ENCODE results near the gene PLXNA4.

PLXNA4 gene

GRCh38 chr7:132109769-132110168, 466.5 kb downstream of the PLXNA4 start:
- Histone ChIP-seq H3K4me1 (ENCODE audit: insufficient read depth, low read length, severe bottlenecking) (no peaks in the 10 kb centered on the region), H2AFZ (ENCODE audit: low read length) (no peak overlapping the region), H3K9me3 (ENCODE audit: low read length) (no peaks in the 10 kb centered on the region), H3K4me2 (ENCODE audit: low read length) (no peak overlapping the region), H3F3A (ENCODE audit: insufficient read depth, low read length) (no peaks in the 10 kb centered on the region), H3K9ac (ENCODE audit: low read length) (no peak overlapping the region), H3K36me3 (ENCODE audit: insufficient read depth, low read length) (no peaks in the 10 kb centered on the region), H3K9me2 (ENCODE audit: low read depth, low read length) (no peaks in the 10 kb centered on the region), H3K27me3 (ENCODE audit: insufficient read depth, low read length) (no peaks in the 10 kb centered on the region; the same call in 1 of the 2 replicates), H4K20me1 (ENCODE audit: insufficient read depth, low read length) (no peaks in the 10 kb centered on the region), H3K4me3 (ENCODE audit: low read depth, low read length, poor library complexity, severe bottlenecking) (no peak overlapping the region), H3K79me2 (ENCODE audit: insufficient read depth, low read length) (no peaks in the 10 kb centered on the region), H3K27ac (ENCODE audit: low read depth, low read length, poor library complexity, severe bottlenecking) (no peak overlapping the region)
- TF ChIP-seq EZH2 (IDR thresholded peaks at IDR 0.05; ENCODE audit: borderline replicate concordance, low read length), result no peak
- TF ChIP-seq CTCF (IDR thresholded peaks at IDR 0.05; ENCODE audit: low read length), result no peak

- no peak for TF ChIP-seq CTCF (IDR thresholded peaks at IDR 0.05; ENCODE audit: low read length)
- TF ChIP-seq EZH2 (IDR thresholded peaks at IDR 0.05; ENCODE audit: borderline replicate concordance, low read length), result no peak
- no peaks in the 10 kb centered on the region for H3K9me2 ChIP-seq (ENCODE audit: low read depth, low read length)
- H3K79me2 ChIP-seq (ENCODE audit: insufficient read depth, low read length), result no peaks in the 10 kb centered on the region
- no peaks in the 10 kb centered on the region for H3K9me3 ChIP-seq (ENCODE audit: low read length)
- no peak overlapping the region for H3K4me2 ChIP-seq (ENCODE audit: low read length)
- H4K20me1 ChIP-seq (ENCODE audit: insufficient read depth, low read length), result no peaks in the 10 kb centered on the region
- no peaks in the 10 kb centered on the region for H3K36me3 ChIP-seq (ENCODE audit: insufficient read depth, low read length)
- H3K4me1 ChIP-seq (ENCODE audit: insufficient read depth, low read length, severe bottlenecking), result no peaks in the 10 kb centered on the region
- no peak overlapping the region for H3K27ac ChIP-seq (ENCODE audit: low read depth, low read length, poor library complexity, severe bottlenecking)
- no peaks in the 10 kb centered on the region; the same call in 1 of the 2 replicates for H3K27me3 ChIP-seq (ENCODE audit: insufficient read depth, low read length)
- no peak overlapping the region for H2AFZ ChIP-seq (ENCODE audit: low read length)
- H3F3A ChIP-seq (ENCODE audit: insufficient read depth, low read length), result no peaks in the 10 kb centered on the region
- no peak overlapping the region for H3K4me3 ChIP-seq (ENCODE audit: low read depth, low read length, poor library complexity, severe bottlenecking)
- H3K9ac ChIP-seq (ENCODE audit: low read length), result no peak overlapping the region
Measured at GRCh38 chr7:132108563-132108962, 467.7 kb downstream of the PLXNA4 start.

- no peaks in the 10 kb centered on the region for H3K36me3 ChIP-seq (ENCODE audit: insufficient read depth, low read length)
- H3K4me1 ChIP-seq (ENCODE audit: insufficient read depth, low read length, severe bottlenecking), result no peaks in the 10 kb centered on the region
- peaks cover 4% of the 10 kb centered on the region; the same call in 1 of the 2 replicates for H3K27me3 ChIP-seq (ENCODE audit: insufficient read depth, low read length)
- H3F3A ChIP-seq (ENCODE audit: insufficient read depth, low read length), result no peaks in the 10 kb centered on the region
- H3K4me3 ChIP-seq (ENCODE audit: low read depth, low read length, poor library complexity, severe bottlenecking), result no peak overlapping the region
- H3K4me2 ChIP-seq (ENCODE audit: low read length), result no peak overlapping the region
- H3K79me2 ChIP-seq (ENCODE audit: insufficient read depth, low read length), result no peaks in the 10 kb centered on the region
- no peak for TF ChIP-seq CTCF (IDR thresholded peaks at IDR 0.05; ENCODE audit: low read length)
- no peak for TF ChIP-seq EZH2 (IDR thresholded peaks at IDR 0.05; ENCODE audit: borderline replicate concordance, low read length)
- no peak overlapping the region for H2AFZ ChIP-seq (ENCODE audit: low read length)
- H3K27ac ChIP-seq (ENCODE audit: low read depth, low read length, poor library complexity, severe bottlenecking), result no peak overlapping the region
- H3K9ac ChIP-seq (ENCODE audit: low read length), result no peak overlapping the region
- no peaks in the 10 kb centered on the region for H4K20me1 ChIP-seq (ENCODE audit: insufficient read depth, low read length)
- no peaks in the 10 kb centered on the region for H3K9me3 ChIP-seq (ENCODE audit: low read length)
- H3K9me2 ChIP-seq (ENCODE audit: low read depth, low read length), result no peaks in the 10 kb centered on the region
Measured at GRCh38 chr7:132106491-132106890, 469.8 kb downstream of the PLXNA4 start.
